T-helper 2 cell (primary cell): ENCODE measurements around the gene ICE1.
"Not testable (repeated sequence)": the region's sequence is repeated elsewhere in the genome, so short reads cannot be mapped to it uniquely, and the experiment has no call there.

Source experiments
- DNase-seq, 5 experiments: peaks; one replicate each; pipeline versions ENCODE4 v3.0.0 to v3.0.0-alpha.2; 2012 to 2022
- total RNA-seq, 2 donors: gene quantifications; one replicate each; lab custom pipeline; 2026; lab: John Stamatoyannopoulos, UW

The ICE1 gene
- 100 to 131 reads per million in 2 donors for total RNA-seq

- DNase-seq = peak; percentile 83 to 96 (median 92)
These were observed at the start of gene ICE1 for GRCh38 chr5:5421961-5422818. Gene ICE1 (plus strand): TSS chr5:5422677. CDS start chr5:5422916, 239 bp downstream.

GRCh38 chr5:5372930-5373329, 49.5 kb upstream of the ICE1 start:
- no peak for DNase-seq

- no peak for DNase-seq
These were observed 49.0 kb upstream of the ICE1 start for GRCh38 chr5:5373351-5373989.

- DNase-seq = no peak
These were observed 48.3 kb upstream of the ICE1 start for GRCh38 chr5:5374009-5374715.

DNA sequence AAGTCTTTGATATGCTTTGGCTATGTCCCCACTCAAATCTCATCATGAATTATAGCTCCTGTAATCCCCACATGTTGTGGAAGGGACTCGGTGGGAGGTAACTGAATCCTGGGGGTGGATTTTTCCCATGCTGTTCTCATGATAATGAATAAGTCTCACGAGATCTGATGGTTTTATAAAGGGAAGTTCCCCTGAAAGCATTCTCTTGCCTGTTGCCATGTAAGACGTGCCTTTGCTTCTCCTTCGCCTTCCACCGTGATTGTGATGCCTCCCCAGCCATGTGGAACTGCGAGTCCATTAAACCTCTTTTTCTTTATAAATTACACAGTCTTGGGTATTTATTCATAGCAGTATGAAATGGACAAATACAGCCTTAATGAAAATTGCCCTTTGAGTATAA, 44.7 kb upstream of the ICE1 start:
- no peak for DNase-seq

- DNase-seq = no peak
These were observed 43.9 kb upstream of the ICE1 start for GRCh38 chr5:5378531-5378930.

GRCh38 chr5:5380298-5380697, 42.2 kb upstream of the ICE1 start:
- DNase-seq = no peak

GRCh38 chr5:5381310-5381913, 41.1 kb upstream of the ICE1 start:
- DNase-seq = no peak

DNA sequence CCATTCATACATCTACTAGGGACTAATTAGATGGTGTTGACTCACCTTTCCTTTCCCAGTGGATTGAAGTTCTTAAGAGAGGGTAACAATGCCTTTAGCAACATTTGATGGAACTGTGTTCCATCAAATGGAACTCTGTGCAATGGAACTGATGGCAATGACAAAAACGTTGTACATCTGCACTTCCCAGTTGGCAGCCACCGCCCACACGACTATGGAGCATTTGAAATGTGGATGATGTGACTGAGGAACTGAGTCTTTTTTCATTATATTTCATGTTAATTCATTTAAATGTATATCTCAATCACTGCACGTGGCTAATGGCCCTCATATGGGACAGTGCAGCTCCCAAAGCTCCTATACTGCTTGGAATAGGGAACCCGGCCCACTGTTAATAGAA, 39.0 kb upstream of the ICE1 start:
- DNase-seq = no peak

- DNase-seq = no peak
These were observed 37.7 kb upstream of the ICE1 start for GRCh38 chr5:5384660-5385330.

DNA sequence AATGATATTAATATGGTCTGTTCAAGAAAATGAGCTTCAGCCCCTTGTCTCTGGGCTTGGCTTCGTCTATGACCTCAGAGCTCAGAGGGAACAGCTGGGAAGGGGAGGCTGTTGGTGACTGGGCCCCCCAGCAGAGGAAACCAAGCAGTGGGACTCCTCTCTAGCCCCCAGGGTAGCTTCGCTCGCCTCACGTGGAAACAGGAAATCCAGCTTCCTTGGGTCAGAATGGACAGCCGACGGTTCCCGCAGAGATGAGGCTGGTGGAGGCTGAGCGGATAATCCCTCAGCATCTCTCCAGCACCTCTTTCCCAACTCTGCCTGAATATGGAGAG, 37.2 kb upstream of the ICE1 start:
- no peak for DNase-seq

- no peak for DNase-seq
These were observed 36.1 kb upstream of the ICE1 start for GRCh38 chr5:5386329-5386728.

DNA sequence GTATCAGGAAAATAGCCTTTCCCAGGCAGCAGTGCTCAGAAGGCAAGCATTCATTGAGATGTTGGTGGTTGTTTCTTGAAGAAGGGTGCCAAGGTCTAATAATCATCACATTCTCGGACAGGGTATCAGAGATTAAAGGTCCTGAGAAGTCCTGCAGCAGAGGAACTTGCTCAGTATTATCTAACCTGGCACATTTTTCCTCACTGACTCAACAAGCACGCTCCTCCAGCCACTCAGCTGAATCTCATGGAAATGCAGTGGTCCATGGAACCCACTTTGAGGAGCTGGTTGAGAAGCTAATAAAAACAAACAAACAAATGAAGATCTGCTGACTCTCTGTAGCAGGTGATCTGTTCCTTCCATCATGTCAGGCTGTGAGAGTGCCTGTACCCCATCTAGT, 35.3 kb upstream of the ICE1 start:
- no peak for DNase-seq

- no peak for DNase-seq
These were observed 34.7 kb upstream of the ICE1 start for GRCh38 chr5:5387777-5388176.

- not testable (repeated sequence) for DNase-seq
These were observed 32.2 kb upstream of the ICE1 start for GRCh38 chr5:5390121-5390869.

DNA sequence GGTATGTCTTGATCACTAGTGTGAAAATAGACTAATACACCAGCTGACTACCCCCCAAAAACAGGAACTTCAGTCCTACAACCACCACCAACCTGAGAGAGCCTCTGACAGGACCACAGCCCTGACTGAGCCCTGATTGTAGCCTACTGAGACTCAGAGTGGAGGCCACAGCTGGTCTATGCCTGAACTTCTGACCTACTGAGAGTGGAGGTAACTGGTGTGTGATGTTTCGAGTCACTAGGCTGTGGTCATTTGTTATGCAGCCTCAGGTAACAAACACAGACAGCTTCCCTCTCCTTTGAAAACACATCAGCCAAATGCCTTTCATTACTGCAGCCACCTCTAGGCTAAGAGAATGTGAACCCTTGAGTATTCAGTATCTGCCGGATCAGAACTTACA, 30.0 kb upstream of the ICE1 start:
- DNase-seq = not testable (repeated sequence)

GRCh38 chr5:5394384-5394986, 28.0 kb upstream of the ICE1 start:
- DNase-seq = not testable (repeated sequence)

DNA sequence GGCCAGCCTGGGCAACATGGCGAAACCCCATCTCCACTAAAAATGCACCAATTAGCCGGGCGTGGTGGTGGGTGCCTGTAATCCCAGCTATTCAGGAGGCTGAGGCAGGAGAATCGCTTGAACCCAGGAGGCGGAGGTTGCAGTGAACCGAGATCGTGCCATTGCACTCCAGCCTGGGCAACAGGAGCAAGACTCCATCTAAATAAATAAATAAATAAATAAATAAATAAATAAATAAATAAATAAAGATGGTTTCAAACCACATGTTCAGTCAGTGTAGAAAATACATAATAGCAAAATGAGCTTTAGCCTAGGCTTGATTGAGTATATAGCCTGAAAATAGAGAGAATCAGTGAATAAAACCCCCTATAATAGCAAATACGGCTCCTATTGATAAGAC, 27.4 kb upstream of the ICE1 start:
- DNase-seq = not testable (repeated sequence)

DNA sequence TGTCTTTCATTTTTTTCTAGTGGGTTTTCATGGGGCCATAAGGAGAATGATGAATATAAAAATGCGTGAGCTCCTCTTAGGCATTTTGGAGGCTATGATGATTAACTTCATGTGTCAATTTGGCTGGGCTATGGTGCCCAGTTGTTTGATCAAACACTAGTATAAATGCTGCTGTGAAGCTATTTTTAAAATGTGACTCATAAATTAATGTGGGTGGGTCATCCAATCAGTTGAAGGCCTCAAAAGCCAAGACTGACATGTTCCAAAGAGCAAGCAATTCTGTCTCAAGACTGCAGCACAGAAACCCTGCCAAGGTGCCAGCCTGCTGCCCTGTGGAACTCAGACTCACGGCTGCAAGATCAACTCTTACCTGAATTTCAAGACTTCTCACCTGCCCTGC, 24.4 kb upstream of the ICE1 start:
- DNase-seq = no peak

- no peak for DNase-seq
These were observed 21.4 kb upstream of the ICE1 start for GRCh38 chr5:5401095-5401494.

GRCh38 chr5:5403741-5404140, 18.7 kb upstream of the ICE1 start:
- no peak for DNase-seq
